Peyer's patch (tissue), 4 donors: Measurements from ENCODE around the gene ANTXRL.
"Not testable (repeated sequence)": the region's sequence is repeated elsewhere in the genome, so short reads cannot be mapped to it uniquely, and the experiment has no call there.

Source experiments
- POLR2A ChIP-seq, 2 donors: fragments of 450-650 bp; IDR thresholded peaks; one replicate each; pipeline ENCODE4 v1.5.1; 2017; ENCODE audit warnings: antibody characterized with exemption in 2 of 2, mild to moderate bottlenecking in 2 of 2, moderate library complexity in 2 of 2
- TF ChIP-seq, protein P1 (sequence below), 6 experiments: fragments of 450-650 bp in 4 of 6; fragments of 200-600 bp in 2 of 6; sonication (generic) in 1 of 6; IDR thresholded peaks; one replicate each; pipeline ENCODE4 v1.5.1; 2017 to 2019; ENCODE audit warnings: antibody characterized with exemption in 6 of 6, mild to moderate bottlenecking in 3 of 6, moderate library complexity in 1 of 6

DNA sequence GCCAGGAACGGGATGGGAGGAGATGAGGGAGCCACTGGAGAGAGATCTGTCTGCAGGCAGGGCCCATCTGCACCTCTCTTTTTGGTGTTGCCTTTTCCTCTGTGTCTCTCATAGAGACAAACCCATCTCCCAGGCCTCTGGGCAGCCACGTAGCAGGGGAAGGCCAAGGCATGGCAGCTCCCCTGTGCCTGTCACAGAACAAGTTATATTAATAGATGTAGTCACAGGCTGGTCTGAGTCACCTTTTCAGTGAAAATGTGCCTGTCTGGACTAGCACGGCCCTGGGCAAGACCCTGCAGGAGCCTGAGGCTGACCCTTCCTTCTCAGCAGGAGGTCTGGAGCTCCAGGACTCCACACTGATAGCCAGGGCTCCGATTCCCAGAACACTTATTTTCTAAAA is 90.9 kb downstream of the ANTXRL start:
- TF ChIP-seq, protein P1, sequence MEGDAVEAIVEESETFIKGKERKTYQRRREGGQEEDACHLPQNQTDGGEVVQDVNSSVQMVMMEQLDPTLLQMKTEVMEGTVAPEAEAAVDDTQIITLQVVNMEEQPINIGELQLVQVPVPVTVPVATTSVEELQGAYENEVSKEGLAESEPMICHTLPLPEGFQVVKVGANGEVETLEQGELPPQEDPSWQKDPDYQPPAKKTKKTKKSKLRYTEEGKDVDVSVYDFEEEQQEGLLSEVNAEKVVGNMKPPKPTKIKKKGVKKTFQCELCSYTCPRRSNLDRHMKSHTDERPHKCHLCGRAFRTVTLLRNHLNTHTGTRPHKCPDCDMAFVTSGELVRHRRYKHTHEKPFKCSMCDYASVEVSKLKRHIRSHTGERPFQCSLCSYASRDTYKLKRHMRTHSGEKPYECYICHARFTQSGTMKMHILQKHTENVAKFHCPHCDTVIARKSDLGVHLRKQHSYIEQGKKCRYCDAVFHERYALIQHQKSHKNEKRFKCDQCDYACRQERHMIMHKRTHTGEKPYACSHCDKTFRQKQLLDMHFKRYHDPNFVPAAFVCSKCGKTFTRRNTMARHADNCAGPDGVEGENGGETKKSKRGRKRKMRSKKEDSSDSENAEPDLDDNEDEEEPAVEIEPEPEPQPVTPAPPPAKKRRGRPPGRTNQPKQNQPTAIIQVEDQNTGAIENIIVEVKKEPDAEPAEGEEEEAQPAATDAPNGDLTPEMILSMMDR (IDR thresholded peaks at IDR 0.05) = not testable (repeated sequence)
- TF ChIP-seq POLR2A (IDR thresholded peaks at IDR 0.05) = not testable (repeated sequence)
